Measurements from ENCODE around the gene RLF. TPM values are rescaled to one million over a fixed set of nuclear protein-coding genes. Genes with fewer than 3 reads are reported as not detected.

RLF gene
- total and polyA plus RNA-seq, 10 of the 15 experiments (the other 5 are each of a cell fraction or from before 2014, with no cell fraction given): 2.0 to 19.8 (median 8.7) TPM

DNA sequence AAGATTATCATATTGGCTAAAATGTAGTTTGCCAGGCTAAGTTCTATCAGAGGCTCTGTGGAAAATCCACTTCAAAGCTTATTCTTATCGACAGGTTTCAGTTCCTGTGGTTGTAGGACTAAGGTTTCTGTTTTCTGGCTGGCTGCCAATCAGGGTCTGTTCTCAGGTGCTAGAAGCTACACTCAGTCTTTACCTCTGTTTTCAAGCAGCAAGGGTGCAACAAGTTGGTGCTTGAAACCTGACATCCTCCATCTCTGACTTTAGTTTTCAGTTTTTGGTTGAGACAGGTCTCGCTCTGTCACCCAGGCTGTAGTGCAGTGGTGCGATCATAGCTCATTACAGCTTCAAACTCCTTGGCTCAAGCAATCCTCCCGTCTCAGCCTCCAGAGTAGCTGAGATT, 71.3 kb downstream of the RLF start (continued):
- TF ChIP-seq, protein P1, sequence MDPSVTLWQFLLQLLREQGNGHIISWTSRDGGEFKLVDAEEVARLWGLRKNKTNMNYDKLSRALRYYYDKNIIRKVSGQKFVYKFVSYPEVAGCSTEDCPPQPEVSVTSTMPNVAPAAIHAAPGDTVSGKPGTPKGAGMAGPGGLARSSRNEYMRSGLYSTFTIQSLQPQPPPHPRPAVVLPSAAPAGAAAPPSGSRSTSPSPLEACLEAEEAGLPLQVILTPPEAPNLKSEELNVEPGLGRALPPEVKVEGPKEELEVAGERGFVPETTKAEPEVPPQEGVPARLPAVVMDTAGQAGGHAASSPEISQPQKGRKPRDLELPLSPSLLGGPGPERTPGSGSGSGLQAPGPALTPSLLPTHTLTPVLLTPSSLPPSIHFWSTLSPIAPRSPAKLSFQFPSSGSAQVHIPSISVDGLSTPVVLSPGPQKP (IDR thresholded peaks at IDR 0.05; ENCODE audit: low read depth, low read length): no peak
- TF ChIP-seq MTA3 (IDR thresholded peaks at IDR 0.05; ENCODE audit: borderline replicate concordance, low read length) (no peak), NFXL1 (IDR thresholded peaks at IDR 0.05; ENCODE audit: borderline replicate concordance) (no peak), ZNF217 (IDR thresholded peaks at IDR 0.05) (no peak), ZNF384 (IDR thresholded peaks at IDR 0.05; ENCODE audit: borderline replicate concordance, low read depth, low read length) (no peak), CHD2 (IDR thresholded peaks at IDR 0.05; ENCODE audit: borderline replicate concordance, low read depth, low read length) (no peak), MEF2B (IDR thresholded peaks at IDR 0.05; ENCODE audit: partially characterized antibody, poor library complexity, severe bottlenecking) (peak; percentile 14), KDM1A (IDR thresholded peaks at IDR 0.05; ENCODE audit: borderline replicate concordance) (no peak), IKZF2 (IDR thresholded peaks at IDR 0.05) (peak; percentile 45 to 49; a peak in 2 of 4 replicates), WRNIP1 (IDR thresholded peaks at IDR 0.05; ENCODE audit: borderline replicate concordance, low read depth, low read length) (no peak), MEF2A (IDR thresholded peaks at IDR 0.05; ENCODE audit: insufficient read depth, low read depth, low read length) (peak; percentile 64; the same call in 1 of the 2 replicates), EED (IDR thresholded peaks at IDR 0.05; ENCODE audit: low read depth) (peak; percentile 84), EGR1 (IDR thresholded peaks at IDR 0.05; ENCODE audit: borderline replicate concordance in 1 of 2, low read depth in 2 of 2, low read length in 2 of 2) (no peak), YY1 (IDR thresholded peaks at IDR 0.05; ENCODE audit: low read depth, low read length) (no peak), GABPA (IDR thresholded peaks at IDR 0.05; ENCODE audit: low read depth) (no peak), SMARCA5 (IDR thresholded peaks at IDR 0.05) (no peak), TCF7 (IDR thresholded peaks at IDR 0.05; ENCODE audit: borderline replicate concordance) (peak; percentile 93), NR2C2 (IDR thresholded peaks at IDR 0.05; ENCODE audit: borderline replicate concordance, control insufficient read depth, insufficient read length, low read depth) (no peak), ESRRA (IDR thresholded peaks at IDR 0.05; ENCODE audit: low read length) (no peak), NR2F1 (conservative IDR thresholded peaks at IDR 0.05) (no peak)
- TF ChIP-seq, protein P2, sequence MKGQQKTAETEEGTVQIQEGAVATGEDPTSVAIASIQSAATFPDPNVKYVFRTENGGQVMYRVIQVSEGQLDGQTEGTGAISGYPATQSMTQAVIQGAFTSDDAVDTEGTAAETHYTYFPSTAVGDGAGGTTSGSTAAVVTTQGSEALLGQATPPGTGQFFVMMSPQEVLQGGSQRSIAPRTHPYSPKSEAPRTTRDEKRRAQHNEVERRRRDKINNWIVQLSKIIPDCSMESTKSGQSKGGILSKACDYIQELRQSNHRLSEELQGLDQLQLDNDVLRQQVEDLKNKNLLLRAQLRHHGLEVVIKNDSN (IDR thresholded peaks at IDR 0.05; ENCODE audit: borderline replicate concordance, extremely low read length, insufficient read depth, low read depth, low read length): no peak
- TF ChIP-seq, protein P3, sequence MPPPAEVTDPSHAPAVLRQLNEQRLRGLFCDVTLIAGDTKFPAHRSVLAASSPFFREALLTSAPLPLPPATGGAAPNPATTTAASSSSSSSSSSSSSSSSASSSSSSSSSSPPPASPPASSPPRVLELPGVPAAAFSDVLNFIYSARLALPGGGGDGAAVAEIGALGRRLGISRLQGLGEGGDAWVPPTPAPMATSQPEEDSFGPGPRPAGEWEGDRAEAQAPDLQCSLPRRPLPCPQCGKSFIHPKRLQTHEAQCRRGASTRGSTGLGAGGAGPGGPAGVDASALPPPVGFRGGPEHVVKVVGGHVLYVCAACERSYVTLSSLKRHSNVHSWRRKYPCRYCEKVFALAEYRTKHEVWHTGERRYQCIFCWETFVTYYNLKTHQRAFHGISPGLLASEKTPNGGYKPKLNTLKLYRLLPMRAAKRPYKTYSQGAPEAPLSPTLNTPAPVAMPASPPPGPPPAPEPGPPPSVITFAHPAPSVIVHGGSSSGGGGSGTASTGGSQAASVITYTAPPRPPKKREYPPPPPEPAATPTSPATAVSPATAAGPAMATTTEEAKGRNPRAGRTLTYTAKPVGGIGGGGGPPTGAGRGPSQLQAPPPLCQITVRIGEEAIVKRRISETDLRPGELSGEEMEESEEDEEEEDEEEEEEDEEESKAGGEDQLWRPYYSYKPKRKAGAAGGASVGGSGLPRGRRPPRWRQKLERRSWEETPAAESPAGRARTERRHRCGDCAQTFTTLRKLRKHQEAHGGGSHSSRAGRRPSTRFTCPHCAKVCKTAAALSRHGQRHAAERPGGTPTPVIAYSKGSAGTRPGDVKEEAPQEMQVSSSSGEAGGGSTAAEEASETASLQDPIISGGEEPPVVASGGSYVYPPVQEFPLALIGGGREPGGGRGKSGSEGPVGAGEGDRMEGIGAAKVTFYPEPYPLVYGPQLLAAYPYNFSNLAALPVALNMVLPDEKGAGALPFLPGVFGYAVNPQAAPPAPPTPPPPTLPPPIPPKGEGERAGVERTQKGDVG (CRISPR knock-in tag; IDR thresholded peaks at IDR 0.05): no peak
- TF ChIP-seq, protein P4, sequence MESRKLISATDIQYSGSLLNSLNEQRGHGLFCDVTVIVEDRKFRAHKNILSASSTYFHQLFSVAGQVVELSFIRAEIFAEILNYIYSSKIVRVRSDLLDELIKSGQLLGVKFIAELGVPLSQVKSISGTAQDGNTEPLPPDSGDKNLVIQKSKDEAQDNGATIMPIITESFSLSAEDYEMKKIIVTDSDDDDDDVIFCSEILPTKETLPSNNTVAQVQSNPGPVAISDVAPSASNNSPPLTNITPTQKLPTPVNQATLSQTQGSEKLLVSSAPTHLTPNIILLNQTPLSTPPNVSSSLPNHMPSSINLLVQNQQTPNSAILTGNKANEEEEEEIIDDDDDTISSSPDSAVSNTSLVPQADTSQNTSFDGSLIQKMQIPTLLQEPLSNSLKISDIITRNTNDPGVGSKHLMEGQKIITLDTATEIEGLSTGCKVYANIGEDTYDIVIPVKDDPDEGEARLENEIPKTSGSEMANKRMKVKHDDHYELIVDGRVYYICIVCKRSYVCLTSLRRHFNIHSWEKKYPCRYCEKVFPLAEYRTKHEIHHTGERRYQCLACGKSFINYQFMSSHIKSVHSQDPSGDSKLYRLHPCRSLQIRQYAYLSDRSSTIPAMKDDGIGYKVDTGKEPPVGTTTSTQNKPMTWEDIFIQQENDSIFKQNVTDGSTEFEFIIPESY (IDR thresholded peaks at IDR 0.05): no peak

All from GM12878 (cell line).